SK-N-DZ (cell line): ENCODE results near the gene ARCN1. TPM values are rescaled to one million over a fixed set of nuclear protein-coding genes. Genes with fewer than 3 reads are reported as not detected.

Source experiments
- DNase-seq: peaks from one replicate; pipeline ENCODE4 v3.0.0-alpha.2; 2015; ENCODE audit warnings: low spot score
- polyA plus RNA-seq, 2 experiments: library from polyadenylated mRNA; depleted of rRNA; stranded (reverse); fragments of >200 nt; gene quantifications; 2 replicates each; pipeline ENCODE4 v1.2.3, GENCODE V29; 2014

Gene ARCN1
- polyA plus RNA-seq (2014; cell fraction: cytosol; rRNA removed), result 55.8 and 60.4 TPM in 2 replicates
- polyA plus RNA-seq (2014; cell fraction: nucleus; rRNA removed), result 11.8 and 17.9 TPM in 2 replicates

DNA sequence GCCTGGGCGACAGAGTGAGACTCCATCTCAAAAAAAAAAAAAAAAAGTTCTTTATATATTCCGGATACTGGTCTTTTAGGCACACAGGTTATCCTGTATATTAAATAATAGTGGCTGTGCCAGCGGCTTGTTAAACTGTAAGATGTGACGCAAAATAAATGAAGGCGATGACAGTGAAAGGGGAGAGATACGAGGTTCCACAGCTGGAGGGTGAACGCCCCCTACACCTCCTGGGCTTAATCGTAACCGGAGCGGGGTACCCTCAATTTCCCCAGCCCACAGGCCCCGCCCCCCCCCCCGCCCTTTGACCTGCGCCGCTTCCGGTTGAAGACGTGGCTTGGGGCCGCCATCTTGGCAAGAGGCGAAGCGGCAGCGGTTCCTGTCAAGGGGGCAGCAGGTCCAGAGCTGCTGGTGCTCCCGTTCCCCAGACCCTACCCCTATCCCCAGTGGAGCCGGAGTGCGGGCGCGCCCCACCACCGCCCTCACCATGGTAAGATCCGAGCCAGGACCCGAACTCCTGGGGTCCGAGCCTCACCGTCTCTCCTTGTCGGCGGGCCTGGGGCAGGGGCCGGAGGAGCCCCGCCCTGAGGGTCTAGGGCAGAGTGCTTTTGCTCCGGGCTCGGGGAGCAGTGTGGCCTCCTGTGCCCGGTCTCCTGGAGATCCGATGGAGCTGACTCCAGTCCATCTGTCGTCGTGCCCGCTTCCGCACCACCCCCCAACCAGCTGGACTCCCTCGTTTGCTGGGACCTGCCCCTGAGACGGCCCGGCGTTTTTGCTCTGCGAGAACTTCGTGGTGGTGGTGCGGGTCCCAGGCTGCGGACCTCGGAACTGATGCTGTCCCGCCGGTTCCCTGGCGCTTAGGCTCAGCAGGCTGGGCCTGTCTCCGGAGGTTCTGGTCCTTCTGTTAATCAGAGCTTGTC is at the start of gene ARCN1:
ARCN1 (plus strand) TSS at position 349 of the 920 bp plus-strand sequence; CDS start at position 488, 139 bp downstream.
- peak; percentile 55 for DNase-seq

DNA sequence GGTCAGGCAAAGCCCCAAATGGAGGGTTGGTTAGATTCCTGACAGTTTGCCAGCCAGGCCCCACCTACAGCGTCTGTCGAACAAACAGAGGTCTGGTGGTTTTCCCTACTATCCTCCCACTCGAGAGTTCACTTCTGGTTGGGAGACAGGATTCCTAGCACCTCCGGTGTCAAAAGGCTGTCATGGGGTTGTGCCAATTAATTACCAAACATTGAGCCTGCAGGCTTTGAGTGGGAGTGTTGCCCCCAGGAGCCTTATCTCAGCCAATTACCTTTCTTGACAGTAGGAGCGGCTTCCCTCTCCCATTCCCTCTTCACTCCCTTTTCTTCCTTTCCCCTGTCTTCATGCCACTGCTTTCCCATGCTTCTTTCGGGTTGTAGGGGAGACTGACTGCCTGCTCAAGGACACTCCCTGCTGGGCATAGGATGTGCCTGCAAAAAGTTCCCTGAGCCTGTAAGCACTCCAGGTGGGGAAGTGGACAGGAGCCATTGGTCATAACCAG is 49.6 kb upstream of the ARCN1 start:
- DNase-seq, result no peak

DNA sequence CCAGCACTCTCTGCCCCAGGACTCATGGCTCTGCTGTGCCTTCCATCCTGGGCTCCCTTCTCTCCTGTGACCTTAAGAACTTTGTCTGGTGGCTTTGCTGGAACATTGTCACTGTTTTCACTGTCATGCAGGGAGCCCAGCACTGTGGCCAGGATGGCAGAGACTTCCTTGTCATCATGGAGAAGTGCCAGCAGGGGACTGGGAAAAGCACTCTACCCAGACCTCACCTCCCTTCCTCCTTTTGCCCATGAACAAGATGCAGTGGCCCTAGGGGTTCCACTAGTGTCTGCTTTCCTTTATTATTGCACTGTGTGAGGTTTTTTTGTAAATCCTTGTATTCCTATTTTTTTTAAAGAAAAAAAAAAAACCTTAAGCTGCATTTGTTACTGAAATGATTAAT is 47.9 kb upstream of the ARCN1 start:
- DNase-seq, result no peak

DNA sequence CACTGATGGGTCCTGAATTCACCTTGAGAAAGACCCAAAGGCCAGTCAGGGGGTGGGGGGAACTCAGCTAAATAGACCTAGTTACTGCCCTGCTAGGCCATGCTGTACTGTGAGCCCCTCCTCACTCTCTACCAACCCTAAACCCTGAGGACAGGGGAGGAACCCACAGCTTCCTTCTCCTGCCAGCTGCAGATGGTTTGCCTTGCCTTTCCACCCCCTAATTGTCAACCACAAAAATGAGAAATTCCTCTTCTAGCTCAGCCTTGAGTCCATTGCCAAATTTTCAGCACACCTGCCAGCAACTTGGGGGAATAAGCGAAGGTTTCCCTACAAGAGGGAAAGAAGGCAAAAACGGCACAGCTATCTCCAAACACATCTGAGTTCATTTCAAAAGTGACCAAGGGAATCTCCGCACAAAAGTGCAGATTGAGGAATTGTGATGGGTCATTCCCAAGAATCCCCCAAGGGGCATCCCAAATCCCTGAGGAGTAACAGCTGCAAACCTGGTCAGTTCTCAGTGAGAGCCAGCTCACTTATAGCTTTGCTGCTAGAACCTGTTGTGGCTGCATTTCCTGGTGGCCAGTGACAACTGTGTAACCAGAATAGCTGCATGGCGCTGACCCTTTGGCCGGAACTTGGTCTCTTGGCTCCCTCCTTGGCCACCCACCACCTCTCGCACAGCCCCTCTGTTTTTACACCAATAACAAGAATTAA is 47.3 kb upstream of the ARCN1 start:
- DNase-seq, result no peak

DNA sequence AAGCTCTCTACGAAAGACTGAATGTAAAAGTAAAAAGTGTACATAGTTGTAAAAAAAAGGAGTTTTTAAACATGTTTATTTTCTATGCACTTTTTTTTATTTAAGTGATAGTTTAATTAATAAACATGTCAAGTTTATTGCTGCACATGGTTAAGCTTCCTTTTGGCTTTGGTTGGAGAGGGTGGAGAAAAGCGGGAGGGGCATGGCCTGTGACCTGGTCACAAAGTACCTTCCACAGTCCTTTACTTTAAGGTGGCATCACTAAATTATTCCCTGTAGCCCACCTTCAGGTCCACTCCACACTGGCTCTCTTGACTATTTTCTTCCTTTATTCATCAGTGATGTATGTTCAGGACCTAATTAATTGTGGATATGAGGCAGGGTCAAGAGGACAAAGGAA is 45.5 kb upstream of the ARCN1 start:
- DNase-seq, result no peak

DNA sequence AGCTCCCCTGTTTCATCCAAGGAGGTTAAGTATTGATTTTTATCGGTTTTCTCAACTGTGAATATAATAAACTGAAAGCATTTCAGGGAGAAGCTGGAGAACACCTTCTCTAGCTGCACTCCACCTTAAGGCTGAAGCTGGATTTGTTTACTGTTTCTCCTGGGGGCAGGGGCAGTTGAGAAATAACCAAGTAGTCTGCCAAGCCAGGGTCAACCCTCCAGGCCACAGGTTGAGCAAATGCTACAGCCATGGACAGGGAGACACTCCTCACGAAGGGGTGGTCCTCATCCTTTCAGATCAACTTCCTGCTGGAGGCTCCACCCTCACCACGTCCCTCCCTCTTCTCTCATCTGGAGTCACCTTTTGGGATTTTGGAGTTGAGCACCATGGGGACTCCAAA is 45.1 kb upstream of the ARCN1 start, which contains the start of gene TTC36:
TTC36 (plus strand) TSS at position 366 of the 400 bp plus-strand sequence; CDS start at position 387, 21 bp downstream.
- no peak for DNase-seq

DNA sequence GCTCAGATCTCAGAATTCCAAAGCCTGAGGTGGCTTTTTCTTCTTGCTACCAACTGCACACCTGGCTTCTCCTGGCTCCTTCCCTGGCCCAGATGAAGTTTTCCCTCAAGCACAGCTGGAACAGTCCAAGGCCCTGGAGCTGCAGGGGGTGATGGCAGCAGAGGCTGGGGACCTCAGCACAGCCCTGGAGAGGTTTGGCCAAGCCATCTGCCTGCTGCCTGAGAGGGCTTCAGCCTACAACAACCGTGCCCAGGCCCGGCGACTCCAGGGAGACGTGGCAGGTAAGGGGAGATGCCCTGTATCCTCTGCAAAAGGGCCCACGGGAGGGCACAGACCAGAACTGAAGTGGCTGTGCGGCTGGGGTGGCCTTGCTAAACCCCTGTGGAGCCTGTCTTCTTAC is 43.7 kb upstream of the ARCN1 start:
- no peak for DNase-seq

DNA sequence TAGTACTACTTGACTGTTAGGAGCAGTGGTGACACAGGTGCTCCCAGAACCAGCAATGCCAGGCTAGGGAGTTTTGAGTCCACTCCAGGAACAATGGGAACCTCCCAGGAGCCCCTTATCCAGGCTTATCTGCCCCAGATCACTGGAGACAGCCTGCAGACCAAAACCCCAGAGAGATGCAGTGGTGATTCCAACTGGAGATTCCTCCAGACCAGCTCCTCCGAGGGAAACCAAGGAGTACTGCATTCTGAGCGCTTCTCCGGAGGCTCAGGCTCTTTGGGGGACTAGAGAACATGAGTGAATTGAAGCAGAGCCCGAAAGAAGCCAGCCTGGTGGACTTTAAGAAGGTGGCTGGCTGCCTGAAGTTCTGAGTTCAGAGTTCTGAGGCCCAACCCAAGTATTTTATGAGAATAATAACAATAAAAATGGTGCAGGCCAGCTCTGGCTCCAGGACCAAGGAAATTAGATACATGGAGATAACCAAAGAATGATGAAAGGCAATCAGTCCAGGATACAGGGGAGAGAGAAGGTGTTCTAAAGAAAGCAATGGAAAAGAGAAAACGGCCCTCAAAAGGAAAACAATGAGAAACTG is 42.5 kb upstream of the ARCN1 start:
- no peak for DNase-seq

DNA sequence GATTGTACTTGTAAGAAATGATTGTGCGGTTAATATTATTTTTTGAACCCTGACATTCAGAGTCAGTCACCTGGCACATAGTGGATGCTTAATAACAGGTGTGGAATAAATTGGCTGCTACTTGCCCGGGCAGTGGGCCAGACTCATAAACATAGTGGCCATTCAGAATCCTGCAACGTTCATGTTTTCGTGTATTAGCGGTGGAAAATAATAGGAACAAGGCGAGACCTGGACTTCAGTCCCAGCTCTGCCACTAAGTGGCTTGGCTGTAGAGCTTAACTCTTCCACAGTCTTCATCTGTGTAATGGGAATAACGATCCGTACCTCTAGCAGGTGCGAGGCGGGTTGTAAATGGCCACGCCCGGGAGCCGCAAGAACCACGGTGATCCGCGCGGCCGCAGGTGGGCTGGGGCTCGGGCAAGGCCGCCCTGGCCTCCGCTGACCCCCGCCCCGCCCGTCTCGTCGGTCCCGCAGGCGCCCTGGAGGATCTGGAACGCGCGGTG is 42.0 kb upstream of the ARCN1 start:
- no peak for DNase-seq

DNA sequence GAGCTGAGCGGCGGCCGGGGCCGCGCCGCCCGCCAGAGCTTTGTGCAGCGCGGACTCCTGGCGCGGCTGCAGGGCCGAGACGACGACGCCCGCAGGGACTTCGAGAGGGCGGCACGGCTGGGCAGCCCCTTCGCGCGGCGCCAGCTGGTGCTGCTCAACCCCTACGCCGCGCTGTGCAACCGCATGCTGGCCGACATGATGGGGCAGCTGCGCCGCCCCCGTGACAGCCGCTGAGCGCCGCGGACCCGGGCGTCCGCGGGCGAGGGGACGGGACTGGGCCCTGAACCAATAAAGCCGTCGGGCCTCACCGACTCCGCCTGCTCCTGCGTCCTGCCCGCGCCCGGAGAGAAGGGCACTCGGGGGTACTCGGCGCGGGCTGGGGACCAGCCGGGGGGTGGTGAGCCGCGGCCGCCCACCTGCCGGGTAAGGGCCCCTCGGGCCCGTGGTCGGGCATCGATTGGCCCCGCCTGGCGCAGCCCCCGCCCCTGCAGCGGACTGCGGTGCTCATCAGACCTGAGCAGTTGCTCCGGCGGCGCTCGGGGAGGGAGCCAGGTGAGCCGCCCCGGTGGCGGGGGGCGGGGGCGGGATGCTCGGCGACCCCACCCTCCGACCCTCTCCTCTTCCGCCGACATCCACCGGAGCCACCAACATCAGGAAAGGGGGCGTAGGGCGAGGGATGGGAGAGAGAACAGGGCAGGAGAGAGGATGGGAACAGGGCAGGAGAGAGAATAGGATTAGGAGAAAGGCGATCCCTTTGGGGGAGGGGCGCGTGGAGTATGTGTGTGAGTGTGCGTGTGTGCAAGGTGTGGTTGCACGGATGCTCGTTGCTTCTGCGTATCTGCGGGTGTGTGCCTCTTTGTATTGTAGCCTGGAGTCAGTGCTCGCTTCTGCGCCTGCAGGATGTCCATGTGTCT is 41.3 kb upstream of the ARCN1 start, which contains the start of gene TMEM25:
TMEM25 (plus strand) TSS at position 510 of the 914 bp plus-strand sequence. CDS start 610 bp downstream, outside the sequence.
- DNase-seq, result peak; percentile 44

DNA sequence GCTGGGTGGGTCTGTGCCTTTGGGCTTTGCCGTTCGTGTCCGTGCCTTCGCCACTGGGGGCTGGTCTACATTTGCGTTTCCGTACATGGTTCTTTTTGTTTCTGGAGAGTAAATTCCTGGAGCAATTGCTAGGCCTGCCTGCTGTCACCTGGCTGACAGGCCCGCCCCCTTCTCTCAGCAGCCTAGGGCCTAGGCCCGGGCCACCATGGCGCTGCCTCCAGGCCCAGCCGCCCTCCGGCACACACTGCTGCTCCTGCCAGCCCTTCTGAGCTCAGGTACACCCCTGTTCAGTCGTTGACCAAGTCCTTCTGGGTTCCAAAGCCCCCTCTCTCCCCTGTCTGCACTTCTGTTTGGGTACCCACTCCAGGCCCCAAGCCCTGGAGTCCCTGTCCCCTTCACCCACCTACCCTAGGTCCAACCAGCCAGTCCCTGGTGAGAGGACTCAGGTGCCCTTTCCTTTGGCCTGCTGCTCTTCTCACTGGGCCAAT is 40.6 kb upstream of the ARCN1 start:
- no peak for DNase-seq

DNA sequence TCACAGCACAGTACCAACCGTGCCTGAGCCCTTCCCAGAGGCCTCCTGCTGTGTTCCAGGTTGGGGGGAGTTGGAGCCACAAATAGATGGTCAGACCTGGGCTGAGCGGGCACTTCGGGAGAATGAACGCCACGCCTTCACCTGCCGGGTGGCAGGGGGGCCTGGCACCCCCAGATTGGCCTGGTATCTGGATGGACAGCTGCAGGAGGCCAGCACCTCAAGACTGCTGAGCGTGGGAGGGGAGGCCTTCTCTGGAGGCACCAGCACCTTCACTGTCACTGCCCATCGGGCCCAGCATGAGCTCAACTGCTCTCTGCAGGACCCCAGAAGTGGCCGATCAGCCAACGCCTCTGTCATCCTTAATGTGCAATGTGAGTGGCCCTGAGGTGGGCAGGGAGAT is 40.1 kb upstream of the ARCN1 start:
- no peak for DNase-seq

DNA sequence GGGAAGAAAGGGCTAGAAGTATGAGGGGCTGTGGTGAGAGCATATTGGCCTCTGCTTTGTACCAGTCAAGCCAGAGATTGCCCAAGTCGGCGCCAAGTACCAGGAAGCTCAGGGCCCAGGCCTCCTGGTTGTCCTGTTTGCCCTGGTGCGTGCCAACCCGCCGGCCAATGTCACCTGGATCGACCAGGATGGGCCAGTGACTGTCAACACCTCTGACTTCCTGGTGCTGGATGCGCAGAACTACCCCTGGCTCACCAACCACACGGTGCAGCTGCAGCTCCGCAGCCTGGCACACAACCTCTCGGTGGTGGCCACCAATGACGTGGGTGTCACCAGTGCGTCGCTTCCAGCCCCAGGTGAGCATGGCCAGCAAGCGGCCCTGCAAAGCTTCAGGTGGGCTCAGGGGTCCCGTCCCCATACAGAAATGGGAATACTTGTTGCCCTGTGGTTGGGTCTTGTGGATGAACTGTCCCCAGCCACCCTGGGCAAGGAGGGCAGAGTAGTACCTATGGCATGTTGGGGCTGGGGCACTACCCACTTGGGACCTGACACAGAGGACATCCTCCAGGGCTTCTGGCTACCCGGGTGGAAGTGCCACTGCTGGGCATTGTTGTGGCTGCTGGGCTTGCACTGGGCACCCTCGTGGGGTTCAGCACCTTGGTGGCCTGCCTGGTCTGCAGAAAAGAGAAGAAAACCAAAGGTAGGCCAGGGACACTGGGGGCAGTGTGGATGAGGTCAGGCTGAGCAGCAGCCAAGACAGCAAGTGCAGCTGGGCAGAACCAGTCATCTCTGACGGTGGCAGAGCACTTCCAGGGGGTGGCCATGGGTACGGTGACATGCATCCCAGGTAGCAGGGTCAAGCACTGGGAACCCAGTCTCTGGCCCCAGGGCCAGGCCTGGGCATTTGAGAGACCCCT is 39.1 kb upstream of the ARCN1 start:
- DNase-seq, result no peak

DNA sequence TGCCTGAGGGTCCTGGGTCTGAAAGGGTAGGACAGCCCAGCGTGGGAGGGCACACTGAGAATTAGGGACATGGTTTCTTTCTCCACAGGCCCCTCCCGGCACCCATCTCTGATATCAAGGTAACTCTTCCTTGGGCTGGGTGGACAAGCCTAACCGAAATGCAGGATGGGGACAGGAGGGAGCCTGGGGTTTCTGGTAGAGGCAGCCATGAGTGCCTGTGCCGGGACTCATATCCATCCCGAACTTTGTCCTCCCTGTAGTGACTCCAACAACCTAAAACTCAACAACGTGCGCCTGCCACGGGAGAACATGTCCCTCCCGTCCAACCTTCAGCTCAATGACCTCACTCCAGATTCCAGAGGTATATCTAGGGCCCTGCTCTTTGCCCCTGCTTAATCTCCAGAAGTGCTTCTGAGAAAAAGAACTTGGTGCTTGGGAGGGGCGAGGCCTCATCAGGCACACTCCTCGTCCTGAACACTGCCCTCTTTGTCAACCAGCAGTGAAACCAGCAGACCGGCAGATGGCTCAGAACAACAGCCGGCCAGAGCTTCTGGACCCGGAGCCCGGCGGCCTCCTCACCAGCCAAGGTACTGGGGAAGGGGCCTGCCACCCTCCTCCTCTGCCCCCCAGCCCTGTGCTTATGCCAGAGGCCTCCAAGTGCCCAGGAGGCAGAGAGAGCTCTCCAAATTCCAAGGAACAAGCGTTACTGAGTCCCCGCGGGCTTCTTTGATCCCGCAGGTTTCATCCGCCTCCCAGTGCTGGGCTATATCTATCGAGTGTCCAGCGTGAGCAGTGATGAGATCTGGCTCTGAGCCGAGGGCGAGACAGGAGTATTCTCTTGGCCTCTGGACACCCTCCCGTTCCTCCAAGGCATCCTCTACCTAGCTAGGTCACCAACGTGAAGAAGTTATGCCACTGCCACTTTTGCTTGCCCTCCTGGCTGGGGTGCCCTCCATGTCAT is 38.2 kb upstream of the ARCN1 start:
- DNase-seq, result no peak

DNA sequence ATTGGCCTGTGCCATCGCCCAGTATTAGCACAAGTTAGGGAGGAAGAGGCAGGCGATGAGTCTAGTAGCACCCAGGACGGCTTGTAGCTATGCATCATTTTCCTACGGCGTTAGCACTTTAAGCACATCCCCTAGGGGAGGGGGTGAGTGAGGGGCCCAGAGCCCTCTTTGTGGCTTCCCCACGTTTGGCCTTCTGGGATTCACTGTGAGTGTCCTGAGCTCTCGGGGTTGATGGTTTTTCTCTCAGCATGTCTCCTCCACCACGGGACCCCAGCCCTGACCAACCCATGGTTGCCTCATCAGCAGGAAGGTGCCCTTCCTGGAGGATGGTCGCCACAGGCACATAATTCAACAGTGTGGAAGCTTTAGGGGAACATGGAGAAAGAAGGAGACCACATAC is 36.9 kb upstream of the ARCN1 start:
- DNase-seq, result no peak

DNA sequence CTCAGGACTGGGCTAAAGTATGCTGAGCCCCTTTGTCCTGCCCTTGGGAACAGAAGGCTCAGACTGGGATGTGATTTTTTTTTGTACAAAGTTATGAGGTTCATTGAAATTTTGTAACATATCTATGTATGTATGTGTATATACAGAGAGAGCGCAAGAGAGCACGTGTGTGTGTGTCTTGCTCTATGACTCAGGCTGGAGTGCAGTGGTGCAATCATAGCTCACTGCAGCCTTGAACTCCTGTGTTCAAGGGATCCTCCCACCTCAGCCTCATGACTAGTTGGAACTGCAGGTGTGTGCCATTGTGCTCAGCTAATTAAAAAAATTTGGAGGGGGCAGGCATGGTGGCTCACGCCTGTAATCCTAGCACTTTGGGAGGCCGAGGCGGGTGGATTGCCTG is 35.5 kb upstream of the ARCN1 start:
- DNase-seq, result no peak

DNA sequence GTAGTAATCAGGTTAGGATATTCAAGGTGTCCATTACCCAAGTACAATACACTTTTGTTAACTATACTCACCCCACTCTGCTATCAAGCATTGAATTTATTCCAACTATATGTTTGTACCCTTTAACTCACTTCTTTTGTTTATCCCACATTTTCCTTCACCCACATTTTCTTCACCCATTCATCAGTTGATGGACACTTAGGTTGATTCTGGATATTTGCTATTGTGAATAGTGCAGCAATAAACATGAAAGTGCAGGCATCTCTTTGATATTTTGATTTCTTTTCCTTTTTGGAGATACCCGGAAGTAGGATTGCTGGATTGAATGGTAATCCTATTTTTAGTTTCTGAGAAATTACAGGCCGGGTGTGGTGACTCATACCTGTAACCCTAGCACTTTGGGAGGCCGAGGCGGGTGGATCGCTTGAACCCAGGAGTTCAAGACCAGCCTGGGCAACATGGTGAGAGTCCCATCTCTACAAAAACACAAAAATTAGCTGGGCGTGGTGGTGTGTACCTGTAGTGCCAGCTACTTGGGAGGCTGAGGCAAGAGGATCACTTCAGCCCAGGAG is 34.7 kb upstream of the ARCN1 start:
- DNase-seq, result no peak
